H1 (cell line): Measurements from ENCODE around the gene BIK.

Experiments used
- ATF2 ChIP-seq: IDR thresholded peaks from 2 replicates; pipeline ENCODE4 v1.6.1; 2012; ENCODE audit warnings: low read length, inconsistent platforms
- CEBPB ChIP-seq: IDR thresholded peaks from 2 replicates; pipeline ENCODE4 v1.6.1; 2012; ENCODE audit warnings: low read depth, low read length
- CHD7 ChIP-seq: fragments of 300-600 bp; sonication (generic); IDR thresholded peaks from 2 replicates; pipeline ENCODE4 v1.7.1; 2012; ENCODE audit warnings: low read length, moderate library complexity, mild to moderate bottlenecking, inconsistent platforms; ENCODE audit not compliant: insufficient replicate concordance
- CTCF ChIP-seq, 3 experiments: IDR thresholded peaks; 1 replicate in 2 of 3; 2 replicates in 1 of 3; pipeline versions ENCODE4 v1.5.1 to v1.6.1; 2011; ENCODE audit warnings: low read length in 3 of 3, mild to moderate bottlenecking in 3 of 3, inconsistent platforms in 2 of 3, low read depth in 1 of 3, moderate library complexity in 1 of 3; ENCODE audit not compliant: insufficient read depth in 1 of 3; ENCODE audit errors: control extremely low read depth in 1 of 3
- EP300 ChIP-seq, 2 experiments: IDR thresholded peaks; 1 replicate in 1 of 2; 2 replicates in 1 of 2; pipeline ENCODE4 v1.6.1; 2011 to 2012; ENCODE audit warnings: low read depth in 2 of 2, low read length in 2 of 2, mild to moderate bottlenecking in 2 of 2, borderline replicate concordance in 1 of 2, inconsistent platforms in 1 of 2, moderate library complexity in 1 of 2
- GABPA ChIP-seq: IDR thresholded peaks from 2 replicates; pipeline ENCODE4 v1.6.1; 2011; ENCODE audit warnings: mild to moderate bottlenecking, low read length, moderate library complexity, borderline replicate concordance; ENCODE audit not compliant: insufficient read depth
- POLR2A ChIP-seq, 2 experiments: IDR thresholded peaks; 1 replicate in 1 of 2; 2 replicates in 1 of 2; pipeline ENCODE4 v1.6.1; 2011; ENCODE audit warnings: low read depth in 2 of 2, low read length in 2 of 2, mild to moderate bottlenecking in 2 of 2; ENCODE audit errors: control extremely low read depth in 1 of 2
- POLR2AphosphoS5 ChIP-seq: IDR thresholded peaks from 2 replicates; pipeline ENCODE4 v1.6.1; 2011; ENCODE audit warnings: low read depth, low read length
- RAD21 ChIP-seq, 2 experiments: IDR thresholded peaks in 1 of 2; conservative IDR thresholded peaks in 1 of 2; 2 replicates each; pipeline ENCODE4 v1.6.1; 2011; ENCODE audit warnings: low read depth in 2 of 2, low read length in 2 of 2, improper control_type of control experiment in 1 of 2, inconsistent platforms in 1 of 2, mild to moderate bottlenecking in 1 of 2, moderate library complexity in 1 of 2
- RNF2 ChIP-seq: fragments of 200-900, 300-1000 bp; sonication (generic); IDR thresholded peaks from 2 replicates; pipeline ENCODE4 v1.7.1; 2016; ENCODE audit warnings: borderline replicate concordance, low read depth, mild to moderate bottlenecking, antibody characterized with exemption, low read length; ENCODE audit not compliant: poor library complexity, severe bottlenecking; ENCODE audit errors: missing control alignments
- SUZ12 ChIP-seq: fragments of 200-600 bp; sonication (generic); IDR thresholded peaks from 2 replicates; pipeline ENCODE4 v1.6.1; 2012; ENCODE audit warnings: mild to moderate bottlenecking, inconsistent platforms, low read length, moderate library complexity, mixed read lengths
- TAF1 ChIP-seq: IDR thresholded peaks from 2 replicates; pipeline ENCODE4 v1.6.1; 2011; ENCODE audit warnings: mild to moderate bottlenecking, low read depth, low read length
- TAF7 ChIP-seq: optimal IDR thresholded peaks from 2 replicates; pipeline ENCODE3; 2011; ENCODE audit warnings: low read depth, mild to moderate bottlenecking, inconsistent platforms, low read length, moderate library complexity, borderline replicate concordance

GRCh38 chr22:43176090-43176489 lies 65.5 kb downstream of the BIK start:
- TF ChIP-seq CEBPB (no peak), CHD7 (no peak), SUZ12 (no peak), TAF1 (no peak), POLR2AphosphoS5 (no peak), RAD21 (IDR thresholded peaks at IDR 0.05 in 1 of 2, conservative IDR thresholded peaks at IDR 0.05 in 1 of 2; ENCODE audit: low read depth in 2 of 2, low read length in 2 of 2) (no peak), ATF2 (no peak), CTCF (IDR thresholded peaks at IDR 0.05; ENCODE audit: control extremely low read depth in 1 of 3, insufficient read depth in 1 of 3, low read depth in 1 of 3, low read length in 3 of 3) (no peak), POLR2A (IDR thresholded peaks at IDR 0.05; ENCODE audit: control extremely low read depth in 1 of 2, low read depth in 2 of 2, low read length in 2 of 2) (no peak), EP300 (IDR thresholded peaks at IDR 0.05; ENCODE audit: borderline replicate concordance in 1 of 2, low read depth in 2 of 2, low read length in 2 of 2) (no peak), GABPA (no peak), RNF2 (no peak), TAF7 (no peak)
